KOPT-K1 (cell line): ENCODE data around the gene MPV17.
"Not testable (repeated sequence)": the region's sequence is repeated elsewhere in the genome, so short reads cannot be mapped to it uniquely, and the experiment has no call there.

Experiments
- H3K27ac ChIP-seq: fragments of 200-600 bp; sonication (generic); 2 replicates; pipeline ENCODE4 v1.5.1; 2016; ENCODE audit warnings: antibody characterized with exemption, mild to moderate bottlenecking, low read depth, low read length; ENCODE audit not compliant: poor library complexity, severe bottlenecking
- H3K36me3 ChIP-seq: fragments of 200-600 bp; sonication (generic); 2 replicates; pipeline ENCODE4 v1.5.1; 2017; ENCODE audit warnings: antibody characterized with exemption, mild to moderate bottlenecking, low read length, moderate library complexity; ENCODE audit not compliant: insufficient read depth
- H3K9me3 ChIP-seq: fragments of 200-600 bp; sonication (generic); 2 replicates; pipeline ENCODE4 v1.5.1; 2017; ENCODE audit warnings: antibody characterized with exemption, low read length, mild to moderate bottlenecking; ENCODE audit not compliant: insufficient read depth, poor library complexity, severe bottlenecking

Gene MPV17

GRCh38 chr2:27309651-27310050 is 13.2 kb downstream of the MPV17 start:
- H3K27ac ChIP-seq = no peak overlapping the region
- no peaks in the 10 kb centered on the region for H3K9me3 ChIP-seq
- H3K36me3 ChIP-seq = peaks cover 28% of the 10 kb centered on the region

DNA sequence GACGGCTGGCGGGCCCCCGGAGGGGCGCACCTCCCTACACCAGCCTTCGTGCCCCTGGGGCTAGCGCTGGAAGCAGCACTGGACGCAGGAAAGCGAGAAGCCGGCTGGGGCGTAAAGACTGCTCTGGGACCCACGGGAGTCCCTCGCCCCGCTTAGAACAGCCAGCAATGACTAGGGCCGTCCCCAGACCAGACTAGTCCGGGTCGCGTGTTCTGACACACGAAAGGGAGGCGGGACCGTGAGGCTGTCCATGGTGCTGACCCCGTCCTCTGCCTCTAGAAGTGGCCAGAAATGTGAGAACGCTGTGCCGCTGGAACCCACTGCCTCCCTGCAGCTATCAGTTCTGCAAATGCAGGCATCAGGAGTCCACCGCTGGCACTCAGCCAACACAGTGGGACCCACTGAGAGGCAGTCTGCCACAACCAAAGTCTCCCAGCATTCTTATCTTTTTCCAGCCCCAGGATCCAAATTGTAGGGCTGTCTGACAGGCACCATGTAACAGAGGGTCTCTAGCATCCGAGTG is 14.5 kb downstream of the MPV17 start, which contains the start of gene UCN:
UCN (minus strand) TSS at position 87 of the 523 bp plus-strand sequence. CDS start 550 bp downstream, outside the sequence.
- Histone ChIP-seq H3K9me3 (no peaks in the 10 kb centered on the region), H3K27ac (no peak within 1 kb of the TSS), H3K36me3 (peaks cover 28% of the 10 kb centered on the region)

- Histone ChIP-seq H3K9me3 (no peaks in the 10 kb centered on the region), H3K36me3 (peaks cover 28% of the 10 kb centered on the region), H3K27ac (no peak overlapping the region)
These were observed 15.1 kb downstream of the MPV17 start for GRCh38 chr2:27307545-27308358.

DNA sequence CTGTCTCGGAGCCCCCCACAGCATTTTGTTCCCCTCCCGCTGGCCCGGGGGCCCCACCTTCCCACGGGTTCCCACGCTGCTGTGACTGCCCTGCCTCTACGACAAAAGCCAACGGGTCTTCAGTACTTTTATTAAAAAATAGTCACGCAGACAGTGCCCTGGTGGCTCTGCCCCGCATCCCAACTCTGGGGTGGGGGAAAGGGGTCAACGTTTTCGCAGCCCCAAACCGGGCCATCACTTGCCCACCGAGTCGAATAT is 15.7 kb downstream of the MPV17 start:
- H3K36me3 ChIP-seq = peaks cover 28% of the 10 kb centered on the region
- H3K9me3 ChIP-seq = no peaks in the 10 kb centered on the region
- no peak overlapping the region for H3K27ac ChIP-seq

DNA sequence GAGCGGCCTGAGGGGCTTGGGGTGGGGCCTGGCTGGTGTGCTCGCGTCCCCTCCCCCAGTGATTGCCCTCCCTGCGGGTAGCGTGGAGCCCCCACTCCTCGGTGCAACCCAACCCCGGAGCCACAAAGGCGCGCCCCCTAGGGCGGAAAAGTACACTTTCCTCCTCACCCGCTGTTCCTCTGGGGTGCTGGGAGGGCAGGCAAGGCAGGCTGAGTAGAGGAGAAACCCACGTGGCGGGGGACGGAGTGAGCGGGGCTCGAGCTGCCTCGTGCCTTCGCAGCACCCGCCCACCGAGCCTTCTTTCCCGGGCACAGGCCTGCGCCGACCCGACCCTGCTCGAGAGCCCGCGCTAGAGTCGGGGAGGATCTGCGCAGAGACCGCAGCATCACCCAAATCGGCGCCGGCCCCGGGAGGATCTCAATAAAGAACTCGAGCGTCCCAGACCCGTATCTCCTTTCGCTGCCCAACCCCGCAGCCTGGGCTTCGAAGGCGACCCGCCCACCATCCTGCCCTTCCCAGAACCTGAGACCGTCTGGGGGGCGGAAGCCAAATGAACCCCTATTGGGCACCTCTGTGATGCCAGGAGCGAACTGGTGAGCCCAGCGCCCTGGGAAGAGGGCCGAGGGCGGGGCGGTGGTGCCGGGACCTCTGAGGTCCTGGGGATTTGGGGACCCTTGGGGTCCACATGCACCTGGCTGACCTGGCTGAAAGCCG is 16.2 kb downstream of the MPV17 start:
- Histone ChIP-seq H3K9me3 (no peaks in the 10 kb centered on the region), H3K36me3 (peaks cover 25% of the 10 kb centered on the region)

GRCh38 chr2:27306136-27306535 is 16.8 kb downstream of the MPV17 start:
- no peaks in the 10 kb centered on the region for H3K9me3 ChIP-seq
- peaks cover 19% of the 10 kb centered on the region for H3K36me3 ChIP-seq
- no peak overlapping the region for H3K27ac ChIP-seq

More for the DNA sequence above, 16.2 kb downstream of the MPV17 start:
- H3K27ac ChIP-seq = no peak overlapping the region

DNA sequence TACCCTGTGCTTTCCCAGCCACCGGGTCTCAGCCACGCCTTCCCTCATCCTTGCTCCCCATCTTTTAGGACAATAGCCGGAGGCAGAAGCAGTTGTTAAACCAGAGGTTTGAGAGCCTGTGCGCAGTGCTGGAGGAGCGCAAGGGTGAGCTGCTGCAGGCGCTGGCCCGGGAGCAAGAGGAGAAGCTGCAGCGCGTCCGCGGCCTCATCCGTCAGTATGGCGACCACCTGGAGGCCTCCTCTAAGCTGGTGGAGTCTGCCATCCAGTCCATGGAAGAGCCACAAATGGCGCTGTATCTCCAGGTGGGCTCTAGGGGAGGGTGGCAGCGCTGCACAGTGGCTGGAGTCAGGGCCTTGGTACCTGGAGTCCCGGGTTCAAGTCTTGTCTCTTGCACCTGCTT is 17.4 kb downstream of the MPV17 start:
- peaks cover 19% of the 10 kb centered on the region; the same call in 1 of the 2 replicates for H3K36me3 ChIP-seq

DNA sequence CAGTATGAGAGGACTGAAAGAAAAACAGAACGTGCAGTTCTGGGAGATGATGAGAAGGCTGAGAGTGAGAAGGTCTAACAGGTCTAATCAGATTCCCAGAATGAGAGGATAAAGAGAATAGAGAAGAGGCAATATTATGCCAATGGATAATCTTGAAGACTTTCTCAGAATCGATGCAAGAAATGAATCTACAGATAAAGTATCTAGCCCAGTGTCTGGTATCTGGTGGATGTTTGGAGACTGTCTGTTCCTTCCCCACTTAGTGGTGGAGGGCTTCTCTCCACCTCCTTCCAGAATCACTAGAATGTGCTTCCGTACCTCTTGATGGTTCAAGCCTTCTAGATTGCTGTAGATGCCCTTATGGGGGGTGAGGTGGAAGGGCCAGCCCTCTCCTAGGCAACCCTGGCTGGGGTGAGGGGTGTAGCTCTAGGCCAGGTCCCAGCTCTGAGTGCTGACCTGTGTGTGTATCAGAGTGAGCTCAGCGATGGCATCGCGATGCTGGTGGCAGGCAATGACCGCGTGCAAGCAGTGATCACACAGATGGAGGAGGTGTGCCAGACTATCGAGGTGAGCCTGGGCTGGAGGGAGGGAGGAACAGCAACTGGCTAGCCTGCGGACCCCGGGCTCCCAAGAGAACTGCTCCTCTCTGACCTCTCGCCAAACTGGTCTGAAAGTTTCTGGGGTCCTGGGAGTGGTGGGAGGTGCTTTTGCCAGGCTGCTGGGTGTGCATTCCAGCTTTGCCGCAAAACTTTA is 18.2 kb downstream of the MPV17 start:
- H3K27ac ChIP-seq = no peak overlapping the region
- peaks cover 17% of the 10 kb centered on the region; the same call in 1 of the 2 replicates for H3K36me3 ChIP-seq
- H3K9me3 ChIP-seq = no peaks in the 10 kb centered on the region

More for the DNA sequence above, 17.4 kb downstream of the MPV17 start:
- H3K9me3 ChIP-seq = no peaks in the 10 kb centered on the region
- H3K27ac ChIP-seq = no peak overlapping the region

DNA sequence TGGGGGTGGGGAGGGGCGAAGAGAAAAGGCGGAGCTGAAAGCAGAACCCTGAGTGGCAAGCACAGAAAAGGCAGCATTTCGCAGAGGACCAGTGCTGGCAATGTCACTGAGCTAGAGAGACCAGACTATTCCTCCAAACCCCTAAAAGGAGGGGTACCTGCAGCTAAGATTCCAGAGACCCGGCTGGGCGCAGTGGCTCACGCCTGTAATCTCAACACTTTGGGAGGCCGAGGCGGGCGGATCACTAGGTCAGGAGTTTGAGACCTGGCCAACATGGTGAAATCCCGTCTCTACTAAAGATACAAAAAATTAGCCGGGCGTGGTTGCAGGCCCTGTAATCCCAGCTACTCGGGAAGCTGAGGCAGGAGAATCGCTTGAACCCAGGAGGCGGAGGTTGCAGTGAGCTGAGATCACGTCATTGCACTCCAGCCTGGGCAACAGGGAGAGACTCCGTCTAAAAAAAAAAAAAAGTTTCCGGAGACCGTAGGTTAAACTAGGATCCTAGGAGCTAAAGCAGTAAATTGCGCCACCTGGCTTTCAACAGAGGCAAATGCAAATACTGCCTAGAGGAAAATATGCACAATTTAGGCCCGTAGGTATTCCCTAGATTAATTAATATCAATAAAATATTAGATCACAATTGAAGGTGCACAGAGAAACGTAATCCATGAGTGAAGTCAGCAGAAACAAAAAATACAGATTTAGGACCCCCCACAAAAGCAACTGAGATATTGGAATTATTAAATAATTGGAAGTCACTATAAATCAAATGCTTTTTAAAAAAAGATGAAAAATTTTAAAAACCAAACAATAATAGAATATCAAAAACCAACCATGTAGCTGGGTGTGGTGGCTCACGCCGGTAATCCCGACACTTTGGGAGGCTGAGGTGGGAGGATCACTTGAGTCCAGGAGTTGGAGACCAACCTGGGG is 19.5 kb downstream of the MPV17 start:
- Histone ChIP-seq H3K36me3 (peaks cover 5% of the 10 kb centered on the region; the same call in 1 of the 2 replicates), H3K27ac (no peak overlapping the region), H3K9me3 (no peaks in the 10 kb centered on the region)

DNA sequence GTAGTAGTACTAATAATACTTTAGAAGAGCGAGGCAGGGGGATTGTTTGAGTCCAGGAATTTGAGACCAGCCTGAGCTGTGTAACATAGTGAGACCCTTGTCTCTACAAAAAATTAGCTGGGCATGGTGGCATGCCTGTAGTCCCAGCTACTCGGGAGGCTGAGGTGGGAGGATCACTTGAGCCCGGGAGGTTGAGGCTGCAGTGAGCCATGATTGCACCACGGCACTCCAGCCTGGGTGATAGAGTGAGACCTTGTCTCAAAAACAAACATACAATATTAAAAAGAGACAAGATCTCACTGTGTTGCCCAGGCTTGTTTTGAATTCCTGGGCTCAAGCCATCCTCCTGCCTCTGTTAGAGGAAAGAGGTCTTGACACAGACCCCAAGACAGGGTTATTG is 22.3 kb downstream of the MPV17 start:
- H3K36me3 ChIP-seq, H3K27ac ChIP-seq, H3K9me3 ChIP-seq: not testable (repeated sequence)

GRCh38 chr2:27298391-27299080 is 24.4 kb downstream of the MPV17 start:
- H3K9me3 ChIP-seq = no peaks in the 10 kb centered on the region
- H3K27ac ChIP-seq = no peak overlapping the region
- H3K36me3 ChIP-seq = no peaks in the 10 kb centered on the region

- H3K36me3 ChIP-seq = no peaks in the 10 kb centered on the region
- no peak overlapping the region for H3K27ac ChIP-seq
- no peaks in the 10 kb centered on the region for H3K9me3 ChIP-seq
These were observed 25.7 kb downstream of the MPV17 start for GRCh38 chr2:27297195-27297594.

- H3K36me3 ChIP-seq = no peaks in the 10 kb centered on the region
- no peak overlapping the region for H3K27ac ChIP-seq
- H3K9me3 ChIP-seq = no peaks in the 10 kb centered on the region
These were observed 26.4 kb downstream of the MPV17 start for GRCh38 chr2:27296481-27296880.

DNA sequence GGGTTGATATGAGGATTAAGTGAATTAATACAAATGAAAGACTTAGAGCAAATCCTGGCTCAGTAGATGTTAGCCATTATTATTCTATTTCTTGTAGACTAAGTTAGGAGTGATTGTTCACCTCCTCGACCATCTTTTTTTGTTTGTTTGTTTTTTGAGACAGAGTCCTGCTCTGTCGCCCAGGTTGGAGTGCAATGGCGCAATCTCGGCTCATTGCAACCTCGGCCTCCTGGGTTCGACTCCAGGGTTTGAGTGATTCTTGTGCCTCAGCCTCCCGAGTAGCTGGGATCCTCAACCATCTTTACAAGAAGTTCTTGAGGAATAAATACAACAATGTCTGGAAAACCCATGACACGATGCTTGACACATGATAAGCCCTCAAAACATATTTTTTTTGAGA is 28.0 kb downstream of the MPV17 start:
- no peaks in the 10 kb centered on the region for H3K9me3 ChIP-seq
- no peaks in the 10 kb centered on the region for H3K36me3 ChIP-seq
- no peak overlapping the region for H3K27ac ChIP-seq
